A549 (cell line): ENCODE measurements around the gene SNAPIN. TPM values are rescaled to one million over a fixed set of nuclear protein-coding genes. Genes with fewer than 3 reads are reported as not detected.

Source experiments
- ATAC-seq, 2 experiments: fragments of 200-7000 bp in 1 of 2; fragments of >200 bp in 1 of 2; cut with Nextera tagmentation in 1 of 2; cut with Tn5 transposase in 1 of 2; 3 replicates each; pipeline versions ENCODE4 v1.8.0 to v1.9.1; 2018 to 2020; ENCODE audit warnings: mild to moderate bottlenecking in 1 of 2, moderate library complexity in 1 of 2
- CTCF ChIA-PET: fragments of 300-600 bp; sonication (Branson Sonifier 250); formaldehyde crosslinking; extraction: SDS; loops from one replicate; lab custom pipeline; 2021; ENCODE audit warnings: antibody characterized with exemption, inconsistent platforms; lab: Yijun Ruan, JAX
- POLR2A ChIA-PET: fragments of 350-600 bp; formaldehyde crosslinking; extraction: SDS; loops from one replicate; lab custom pipeline; 2021; ENCODE audit warnings: antibody characterized with exemption, inconsistent platforms; lab: Yijun Ruan, JAX
- DNase-seq, 2 experiments: peaks; one replicate each; pipeline versions ENCODE4 v3.0.0 to v3.0.0-alpha.2; 2011 to 2016; ENCODE audit warnings: low read depth in 1 of 2, low spot score in 1 of 2
- FAIRE-seq: peaks from 2 replicates; lab custom pipeline; 2011; peaks lifted over from hg19 to GRCh38; lab: Jason Lieb, UNC
- H3K27ac ChIP-seq, 2 experiments: fragments of >200 bp; sonication (Bioruptor Twin); formaldehyde crosslinking; 3 replicates each; pipeline ENCODE4 v1.5.1; 2016 to 2017
- H3K4me1 ChIP-seq: fragments of >200 bp; sonication (Bioruptor Twin); formaldehyde crosslinking; 3 replicates; pipeline ENCODE4 v1.6.1; 2016
- H3K4me2 ChIP-seq: fragments of >200 bp; sonication (Bioruptor Twin); formaldehyde crosslinking; 3 replicates; pipeline ENCODE4 v1.6.1; 2016
- H3K4me3 ChIP-seq: fragments of >200 bp; sonication (Bioruptor Twin); formaldehyde crosslinking; 3 replicates; pipeline ENCODE4 v1.5.1; 2016
- H3K9me3 ChIP-seq: fragments of >200 bp; sonication (Bioruptor Twin); formaldehyde crosslinking; 3 replicates; pipeline ENCODE4 v1.6.1; 2016
- CBX2 ChIP-seq: fragments of 200-600 bp; sonication (generic); IDR thresholded peaks from 2 replicates; pipeline ENCODE4 v1.6.1; 2016; ENCODE audit warnings: low read depth, mild to moderate bottlenecking, borderline replicate concordance
- CBX8 ChIP-seq: fragments of 200-600 bp; sonication (generic); IDR thresholded peaks from 2 replicates; pipeline ENCODE4 v1.6.1; 2016
- CHD4 ChIP-seq: fragments of 200-600 bp; sonication (generic); IDR thresholded peaks from 2 replicates; pipeline ENCODE4 v1.6.1; 2016; ENCODE audit warnings: antibody characterized with exemption, mild to moderate bottlenecking, borderline replicate concordance
- EHMT2 ChIP-seq: fragments of 200-600 bp; sonication (generic); IDR thresholded peaks from 2 replicates; pipeline ENCODE4 v1.6.1; 2016; ENCODE audit warnings: antibody characterized with exemption, low read depth, mild to moderate bottlenecking, moderate library complexity
- FOSB ChIP-seq: fragments of 250-450 bp; sonication (Bioruptor Pico); IDR thresholded peaks from 2 replicates; pipeline ENCODE4 v1.5.0; 2020; ENCODE audit warnings: mild to moderate bottlenecking, moderate library complexity
- FOSL2 ChIP-seq, 2 experiments: fragments of 450-650 bp in 1 of 2; fragments of >200 bp in 1 of 2; sonication (Bioruptor Twin) in 1 of 2; formaldehyde crosslinking; IDR thresholded peaks; 2 replicates each; pipeline versions ENCODE4 v1.5.0 to v1.6.1; 2016 to 2020; ENCODE audit warnings: mild to moderate bottlenecking in 1 of 2, moderate library complexity in 1 of 2
- HDAC2 ChIP-seq: fragments of 200-600 bp; sonication (generic); IDR thresholded peaks from 2 replicates; pipeline ENCODE4 v1.6.1; 2016
- HEYL ChIP-seq: fragments of 250-450 bp; sonication (Bioruptor Pico); IDR thresholded peaks from 2 replicates; pipeline ENCODE4 v1.8.0; 2021; ENCODE audit warnings: mild to moderate bottlenecking, moderate library complexity
- HOXB13 ChIP-seq: fragments of 250-450 bp; sonication (Bioruptor Pico); IDR thresholded peaks from 2 replicates; pipeline ENCODE4 v1.5.0; 2020; ENCODE audit warnings: low read depth, mild to moderate bottlenecking, moderate library complexity
- KDM1A ChIP-seq: fragments of 200-600 bp; sonication (generic); IDR thresholded peaks from 2 replicates; pipeline ENCODE4 v1.6.1; 2016; ENCODE audit warnings: low read depth, mild to moderate bottlenecking
- KDM5A ChIP-seq: fragments of 200-600 bp; sonication (generic); IDR thresholded peaks from 2 replicates; pipeline ENCODE4 v1.6.1; 2016; ENCODE audit warnings: antibody characterized with exemption, mild to moderate bottlenecking
- MAFK ChIP-seq: fragments of 450-650 bp; IDR thresholded peaks from 2 replicates; pipeline ENCODE4 v1.6.1; 2014; ENCODE audit not compliant: partially characterized antibody
- MYC ChIP-seq: IDR thresholded peaks from 2 replicates; pipeline ENCODE4 v1.6.1; 2012; ENCODE audit warnings: mild to moderate bottlenecking, inconsistent platforms, low read length, improper control_type of control experiment, borderline replicate concordance
- NPAS2 ChIP-seq: fragments of 250-450 bp; sonication (Bioruptor Pico); IDR thresholded peaks from 2 replicates; pipeline ENCODE4 v1.8.0; 2022; ENCODE audit warnings: mild to moderate bottlenecking, moderate library complexity, borderline replicate concordance
- NR3C1 ChIP-seq: fragments of >200 bp; sonication (Bioruptor Twin); formaldehyde crosslinking; IDR thresholded peaks from 3 replicates; pipeline ENCODE4 v1.6.1; 2017
- RAD21 ChIP-seq, 2 experiments: fragments of >200 bp in 1 of 2; sonication (Bioruptor Twin) in 1 of 2; formaldehyde crosslinking in 1 of 2; IDR thresholded peaks in 1 of 2; conservative IDR thresholded peaks in 1 of 2; 2 replicates in 1 of 2; 3 replicates in 1 of 2; pipeline ENCODE4 v1.6.1; 2012 to 2018; ENCODE audit warnings: inconsistent platforms in 1 of 2
- RNF2 ChIP-seq: fragments of 200-600 bp; sonication (generic); IDR thresholded peaks from 2 replicates; pipeline ENCODE4 v1.6.1; 2016; ENCODE audit warnings: low read depth, mild to moderate bottlenecking, antibody characterized with exemption, moderate library complexity, borderline replicate concordance
- SMC3 ChIP-seq: fragments of >200 bp; sonication (Bioruptor Twin); formaldehyde crosslinking; IDR thresholded peaks from 3 replicates; pipeline ENCODE4 v1.6.1; 2018; ENCODE audit warnings: inconsistent platforms
- ZC3H11A ChIP-seq: fragments of 450-650 bp; IDR thresholded peaks from 2 replicates; pipeline ENCODE4 v1.6.1; 2014; ENCODE audit warnings: antibody characterized with exemption, mild to moderate bottlenecking
- ZNF302 ChIP-seq: fragments of 250-450 bp; sonication (Bioruptor Pico); IDR thresholded peaks from 2 replicates; pipeline ENCODE4 v1.9.0; 2021; ENCODE audit warnings: inconsistent platforms, mild to moderate bottlenecking, moderate library complexity
- WGBS: methylation state at CpG from one replicate; pipeline ENCODE4 v1.1.6; 2017; ENCODE audit errors: missing lambda C conversion rate; 5-methylcytosine and 5-hydroxymethylcytosine counted together
- polyA plus RNA-seq, 4 experiments: library from polyadenylated mRNA; depleted of rRNA in 3 of 4; stranded (reverse); fragments of >200 nt; fragmentation: RNase III in 1 of 4; extraction: RNeasy Plus Mini Kit Qiagen cat#74134 plus additional on column Dnase treatment in 1 of 4; gene quantifications; 2 replicates in 3 of 4; 3 replicates in 1 of 4; pipeline ENCODE4 v1.2.3, GENCODE V29; 2011 to 2017
- TF ChIP-seq, protein P1 (sequence below): fragments of >200 bp; sonication (Bioruptor Twin); formaldehyde crosslinking; IDR thresholded peaks from 3 replicates; pipeline ENCODE4 v1.5.1; 2016
- TF ChIP-seq, protein P2 (sequence below): fragments of 250-450 bp; sonication (Bioruptor Pico); IDR thresholded peaks from 2 replicates; pipeline ENCODE4 v1.5.0; 2021; ENCODE audit warnings: mild to moderate bottlenecking, moderate library complexity, borderline replicate concordance
- TF ChIP-seq, protein P3 (sequence below): IDR thresholded peaks from 2 replicates; pipeline ENCODE4 v1.6.1; 2012
- TF ChIP-seq, protein P4 (sequence below): fragments of 150-350 bp; IDR thresholded peaks from 2 replicates; pipeline ENCODE4 v1.6.1; 2014; ENCODE audit warnings: low read depth, mild to moderate bottlenecking, low read length

The SNAPIN gene
- polyA plus RNA-seq, 2 of the 4 experiments (the other 2 are of a cell fraction), result 52.6 to 71.4 TPM

DNA sequence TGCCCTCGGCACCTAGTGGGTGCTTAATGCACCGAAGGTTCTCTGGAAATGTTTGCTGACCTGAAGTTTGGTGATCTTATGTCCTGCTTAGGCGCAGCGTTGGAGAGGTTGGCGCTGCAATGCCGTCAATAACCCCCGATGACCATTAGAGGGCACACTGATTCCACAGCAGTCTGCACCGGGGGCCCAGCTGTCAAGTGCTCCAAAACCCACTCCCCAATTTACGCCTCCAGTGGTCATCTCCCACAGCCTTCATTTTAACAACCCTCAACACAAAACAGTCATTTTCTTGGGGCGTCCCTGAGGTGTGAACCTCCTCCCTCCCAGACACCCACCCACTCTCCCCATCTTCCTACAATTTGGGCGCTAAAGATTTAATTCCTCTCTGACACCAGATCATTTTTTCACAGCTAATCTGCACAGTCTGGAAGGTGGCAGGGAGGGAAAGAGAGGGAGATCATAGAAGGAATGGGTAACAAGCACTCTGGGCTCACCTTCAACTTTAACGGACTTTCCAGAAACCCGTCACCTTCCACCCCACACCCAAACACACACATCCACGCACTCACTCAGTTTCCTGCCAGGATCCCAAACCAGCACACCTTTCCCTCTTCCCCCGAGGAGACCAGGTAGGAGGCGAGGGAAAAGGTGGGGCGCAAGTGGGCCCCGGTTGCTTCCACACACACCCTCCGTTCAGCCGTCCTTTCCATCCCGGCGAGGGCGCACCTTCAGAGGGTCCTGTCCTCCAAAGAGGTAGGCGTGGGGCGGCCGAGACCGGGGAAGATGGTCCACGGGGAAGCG lies 19.4 kb downstream of the SNAPIN start:
- ChIA-PET CTCF (interaction anchor here (0.6 to 9.1 kb wide), 53 partner anchors 9 to 353 kb away, joined by 3 to 130 read pairs (median 5); partner anchors contain the start of genes CREB3L4, DENND4B, INTS3 and JTB), POLR2A (interaction anchor here (0.6 to 0.9 kb wide), 2 partner anchors 50 to 312 kb away, joined by 3 to 5 read pairs; partner anchors contain the start of gene INTS3)
- no peak for TF ChIP-seq NPAS2 (CRISPR knock-in tag)
- no peak for TF ChIP-seq EHMT2
- TF ChIP-seq SMC3, result peak; percentile 88
- TF ChIP-seq, protein P1, sequence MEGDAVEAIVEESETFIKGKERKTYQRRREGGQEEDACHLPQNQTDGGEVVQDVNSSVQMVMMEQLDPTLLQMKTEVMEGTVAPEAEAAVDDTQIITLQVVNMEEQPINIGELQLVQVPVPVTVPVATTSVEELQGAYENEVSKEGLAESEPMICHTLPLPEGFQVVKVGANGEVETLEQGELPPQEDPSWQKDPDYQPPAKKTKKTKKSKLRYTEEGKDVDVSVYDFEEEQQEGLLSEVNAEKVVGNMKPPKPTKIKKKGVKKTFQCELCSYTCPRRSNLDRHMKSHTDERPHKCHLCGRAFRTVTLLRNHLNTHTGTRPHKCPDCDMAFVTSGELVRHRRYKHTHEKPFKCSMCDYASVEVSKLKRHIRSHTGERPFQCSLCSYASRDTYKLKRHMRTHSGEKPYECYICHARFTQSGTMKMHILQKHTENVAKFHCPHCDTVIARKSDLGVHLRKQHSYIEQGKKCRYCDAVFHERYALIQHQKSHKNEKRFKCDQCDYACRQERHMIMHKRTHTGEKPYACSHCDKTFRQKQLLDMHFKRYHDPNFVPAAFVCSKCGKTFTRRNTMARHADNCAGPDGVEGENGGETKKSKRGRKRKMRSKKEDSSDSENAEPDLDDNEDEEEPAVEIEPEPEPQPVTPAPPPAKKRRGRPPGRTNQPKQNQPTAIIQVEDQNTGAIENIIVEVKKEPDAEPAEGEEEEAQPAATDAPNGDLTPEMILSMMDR, result peak; percentile 94
- TF ChIP-seq RAD21 (conservative IDR thresholded peaks at IDR 0.05 in 1 of 2, IDR thresholded peaks at IDR 0.05 in 1 of 2), result peak; percentile 95
- Histone ChIP-seq H3K4me3 (peak overlapping the region; percentile 48), H3K4me1 (peaks cover 11% of the 10 kb centered on the region; the same call in 2 of the 3 replicates), H3K27ac (peak overlapping the region in 1 of 2 experiments; percentile 81; a peak in 5 of 6 replicates), H3K9me3 (no peaks in the 10 kb centered on the region), H3K4me2 (peak overlapping the region; percentile 96)
- FAIRE-seq (peak; percentile 76), DNase-seq (peak; percentile 68 to 69), ATAC-seq (peak; percentile 65 to 79; a peak in 5 of 6 replicates)
- 10% methylated on average over 29 of the region's 29 CpGs for WGBS

DNA sequence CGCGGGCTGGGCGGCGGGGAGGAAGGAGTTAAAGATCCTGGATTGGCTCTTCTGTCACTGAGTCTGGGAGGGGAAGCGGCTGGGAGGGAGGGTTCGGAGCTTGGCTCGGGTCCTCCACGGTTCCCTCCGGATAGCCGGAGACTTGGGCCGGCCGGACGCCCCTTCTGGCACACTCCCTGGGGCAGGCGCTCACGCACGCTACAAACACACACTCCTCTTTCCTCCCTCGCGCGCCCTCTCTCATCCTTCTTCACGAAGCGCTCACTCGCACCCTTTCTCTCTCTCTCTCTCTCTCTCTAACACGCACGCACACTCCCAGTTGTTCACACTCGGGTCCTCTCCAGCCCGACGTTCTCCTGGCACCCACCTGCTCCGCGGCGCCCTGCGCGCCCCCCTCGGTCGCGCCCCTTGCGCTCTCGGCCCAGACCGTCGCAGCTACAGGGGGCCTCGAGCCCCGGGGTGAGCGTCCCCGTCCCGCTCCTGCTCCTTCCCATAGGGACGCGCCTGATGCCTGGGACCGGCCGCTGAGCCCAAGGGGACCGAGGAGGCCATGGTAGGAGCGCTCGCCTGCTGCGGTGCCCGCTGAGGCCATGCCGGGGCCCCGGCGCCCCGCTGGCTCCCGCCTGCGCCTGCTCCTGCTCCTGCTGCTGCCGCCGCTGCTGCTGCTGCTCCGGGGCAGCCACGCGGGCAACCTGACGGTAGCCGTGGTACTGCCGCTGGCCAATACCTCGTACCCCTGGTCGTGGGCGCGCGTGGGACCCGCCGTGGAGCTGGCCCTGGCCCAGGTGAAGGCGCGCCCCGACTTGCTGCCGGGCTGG lies 20.2 kb downstream of the SNAPIN start, which contains the start of gene NPR1:
Gene NPR1 (plus strand): TSS at position 170 of the 818 bp plus-strand sequence. CDS start 421 bp downstream, at position 591.
- Histone ChIP-seq H3K9me3 (no peaks in the 10 kb centered on the region), H3K4me2 (peak within 1 kb of the TSS; percentile 96), H3K27ac (peak within 1 kb of the TSS; percentile 48 to 81; a peak in 5 of 6 replicates), H3K4me3 (peak within 1 kb of the TSS; percentile 48), H3K4me1 (peaks cover 13% of the 10 kb centered on the region; the same call in 2 of the 3 replicates)
- ChIA-PET POLR2A (interaction anchor here (0.6 to 0.9 kb wide), 2 partner anchors 49 to 312 kb away, joined by 3 to 5 read pairs; partner anchors contain the start of gene INTS3), CTCF (interaction anchor here (0.6 to 9.1 kb wide), 34 partner anchors 8 to 353 kb away, joined by 3 to 130 read pairs (median 7); partner anchors contain the start of genes DENND4B, RAB13, RPS27 and SLC27A3)
- FAIRE-seq, result no peak
- WGBS, result 2% methylated on average over 37 of the region's 78 CpGs
- peak; percentile 48 to 53 for DNase-seq
- peak; percentile 73 to 80 for ATAC-seq
- TF ChIP-seq ZC3H11A (no peak), FOSB (CRISPR knock-in tag) (no peak), FOSL2 (IDR thresholded peaks at IDR 0.05) (no peak), FOSL2 (CRISPR knock-in tag; IDR thresholded peaks at IDR 0.05) (no peak), CHD4 (no peak), HDAC2 (0 out of 2 replicates have a peak, but pooled peaks have one; percentile 64), RNF2 (no peak), CBX8 (no peak), CBX2 (no peak), NPAS2 (CRISPR knock-in tag) (no peak), NR3C1 (no peak), ZNF302 (CRISPR knock-in tag) (no peak), HEYL (no peak), KDM1A (no peak), KDM5A (no peak), HOXB13 (CRISPR knock-in tag) (no peak), MYC (no peak), MAFK (no peak)
- TF ChIP-seq, protein P2, sequence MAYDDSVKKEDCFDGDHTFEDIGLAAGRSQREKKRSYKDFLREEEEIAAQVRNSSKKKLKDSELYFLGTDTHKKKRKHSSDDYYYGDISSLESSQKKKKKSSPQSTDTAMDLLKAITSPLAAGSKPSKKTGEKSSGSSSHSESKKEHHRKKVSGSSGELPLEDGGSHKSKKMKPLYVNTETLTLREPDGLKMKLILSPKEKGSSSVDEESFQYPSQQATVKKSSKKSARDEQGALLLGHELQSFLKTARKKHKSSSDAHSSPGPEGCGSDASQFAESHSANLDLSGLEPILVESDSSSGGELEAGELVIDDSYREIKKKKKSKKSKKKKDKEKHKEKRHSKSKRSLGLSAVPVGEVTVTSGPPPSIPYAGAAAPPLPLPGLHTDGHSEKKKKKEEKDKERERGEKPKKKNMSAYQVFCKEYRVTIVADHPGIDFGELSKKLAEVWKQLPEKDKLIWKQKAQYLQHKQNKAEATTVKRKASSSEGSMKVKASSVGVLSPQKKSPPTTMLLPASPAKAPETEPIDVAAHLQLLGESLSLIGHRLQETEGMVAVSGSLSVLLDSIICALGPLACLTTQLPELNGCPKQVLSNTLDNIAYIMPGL (CRISPR knock-in tag), result no peak
- TF ChIP-seq, protein P3, sequence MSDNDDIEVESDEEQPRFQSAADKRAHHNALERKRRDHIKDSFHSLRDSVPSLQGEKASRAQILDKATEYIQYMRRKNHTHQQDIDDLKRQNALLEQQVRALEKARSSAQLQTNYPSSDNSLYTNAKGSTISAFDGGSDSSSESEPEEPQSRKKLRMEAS, result peak; percentile 71
- TF ChIP-seq, protein P4, sequence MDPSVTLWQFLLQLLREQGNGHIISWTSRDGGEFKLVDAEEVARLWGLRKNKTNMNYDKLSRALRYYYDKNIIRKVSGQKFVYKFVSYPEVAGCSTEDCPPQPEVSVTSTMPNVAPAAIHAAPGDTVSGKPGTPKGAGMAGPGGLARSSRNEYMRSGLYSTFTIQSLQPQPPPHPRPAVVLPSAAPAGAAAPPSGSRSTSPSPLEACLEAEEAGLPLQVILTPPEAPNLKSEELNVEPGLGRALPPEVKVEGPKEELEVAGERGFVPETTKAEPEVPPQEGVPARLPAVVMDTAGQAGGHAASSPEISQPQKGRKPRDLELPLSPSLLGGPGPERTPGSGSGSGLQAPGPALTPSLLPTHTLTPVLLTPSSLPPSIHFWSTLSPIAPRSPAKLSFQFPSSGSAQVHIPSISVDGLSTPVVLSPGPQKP, result no peak
- TF ChIP-seq, protein P1, result no peak
